Mesenteric fat pad (tissue), 1 donor: ENCODE data around the gene CRB1. TPM values are rescaled to one million over a fixed set of nuclear protein-coding genes. Genes with fewer than 3 reads are reported as not detected.

Experiments
- DNase-seq: peaks from one replicate; pipeline ENCODE4 v3.0.0-alpha.2; 2020; ENCODE audit warnings: low spot score
- total RNA-seq: library from RNA; stranded (reverse); fragmentation: NEBNext Ultra II Directional; extraction: Animal tissue kit (Norgen Biotek cat#: 25700); gene quantifications from one replicate; pipeline ENCODE4 v1.2.1, GENCODE V29; 2021
- donor health status: DM: yes; HTN: yes; CAD: no.

The CRB1 gene
- total RNA-seq, 1 donor from 2014 or later: 0.48 TPM

DNA sequence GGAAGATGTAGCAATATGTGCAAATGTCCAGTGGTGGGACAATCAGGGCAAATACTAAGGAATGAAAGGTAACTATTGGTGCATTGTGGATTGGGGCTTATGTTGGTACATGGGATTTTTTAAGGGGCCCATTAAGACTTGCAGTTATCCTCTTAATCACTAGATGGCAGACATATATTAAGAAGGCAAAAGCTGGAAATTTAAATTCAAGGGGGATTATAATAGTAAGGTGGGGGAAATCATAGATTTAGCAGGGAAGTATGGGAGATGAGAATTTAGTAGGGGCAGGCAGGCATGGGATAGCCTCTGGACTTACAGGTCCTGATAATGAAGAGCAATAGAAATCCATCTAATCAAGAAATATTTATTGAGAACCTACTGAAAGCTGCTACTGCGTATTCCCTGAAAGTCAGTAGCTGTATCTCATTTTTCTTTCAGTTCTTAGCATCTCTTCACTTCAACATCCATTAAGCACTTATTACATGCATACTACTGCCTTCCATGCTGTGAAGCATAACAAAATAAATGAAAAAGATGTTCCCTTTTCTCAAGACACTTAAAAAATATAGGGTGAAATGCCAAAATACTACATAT is 251.8 kb downstream of the CRB1 start:
- no peak for DNase-seq

DNA sequence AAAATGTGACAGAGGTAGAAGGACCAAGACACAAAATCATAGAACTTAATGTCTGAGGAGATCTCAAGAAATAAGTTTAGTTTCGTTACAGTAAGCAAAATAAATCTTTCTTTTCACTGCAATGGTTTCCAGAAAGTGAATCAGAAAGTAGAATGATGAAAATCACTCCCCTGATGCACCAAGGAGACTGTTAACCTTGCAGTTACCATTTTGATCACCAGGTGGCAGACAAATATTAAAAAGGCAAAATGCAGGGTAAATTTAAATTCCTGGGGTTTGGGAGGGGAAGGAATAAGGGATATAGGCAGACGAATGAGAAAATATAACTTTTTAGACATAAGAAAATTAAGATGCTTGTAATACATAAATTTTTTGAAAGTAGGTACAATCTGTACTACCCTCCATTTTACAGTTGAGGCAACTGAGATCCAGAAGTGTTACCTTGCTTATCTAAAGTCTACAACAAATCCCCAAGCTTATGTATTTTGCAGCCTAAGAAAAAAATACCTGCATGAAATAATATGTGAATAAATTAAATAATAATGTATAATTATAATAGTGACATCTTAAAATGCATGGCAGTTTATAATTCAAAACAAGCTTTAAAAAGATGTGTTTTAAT is 253.2 kb downstream of the CRB1 start:
- DNase-seq: no peak

DNA sequence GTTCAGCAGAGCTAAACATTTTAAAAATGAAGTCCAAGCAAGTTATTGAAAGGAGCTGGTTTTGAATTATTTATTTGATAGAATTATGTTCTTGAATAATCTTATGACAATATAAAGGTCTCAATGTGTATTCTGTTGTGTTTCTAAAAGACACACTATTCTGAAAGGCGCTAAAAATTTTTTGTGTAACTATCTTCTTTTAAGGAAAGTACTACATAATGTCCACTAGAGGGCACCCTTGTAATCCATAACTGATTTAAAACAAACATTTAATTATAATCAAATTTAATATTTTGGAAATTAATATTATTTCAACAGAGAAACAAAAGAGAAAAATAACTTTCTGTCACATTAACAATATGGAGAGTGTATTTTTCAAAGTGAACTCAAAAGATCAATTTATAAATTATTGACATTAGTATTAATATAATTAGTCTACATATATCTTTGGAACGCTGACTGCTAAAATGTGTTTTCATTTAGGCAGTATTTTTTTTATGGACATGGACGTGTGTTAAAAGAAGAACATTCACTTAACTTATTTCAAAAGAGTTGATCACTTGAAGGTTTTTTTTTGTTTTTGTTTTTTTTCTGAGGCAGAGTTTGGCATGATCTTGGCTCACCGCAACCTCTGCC is 258.8 kb downstream of the CRB1 start:
- no peak for DNase-seq

Other genes starting within 250 kb of the CRB1 start
- not detected for gene F13B, start 201.0 kb upstream of the CRB1 start, total RNA-seq
- 0.10 TPM for gene ASPM, start 121.6 kb upstream of the CRB1 start, total RNA-seq
- gene ZBTB41, start 67.0 kb upstream of the CRB1 start, total RNA-seq: 11.7 TPM